VCaP (cell line): ENCODE data around the gene NRDE2.
"Not testable (repeated sequence)": the region's sequence is repeated elsewhere in the genome, so short reads cannot be mapped to it uniquely, and the experiment has no call there.

ENCODE experiments used
- H3K27ac ChIP-seq: fragments of 450-650 bp; 2 replicates; pipeline ENCODE4 v1.5.1; 2017
- TF ChIP-seq, protein P1 (sequence below): fragments of 450-650 bp; conservative IDR thresholded peaks from 2 replicates; pipeline ENCODE4 v1.5.1; 2017; ENCODE audit warnings: mild to moderate bottlenecking, moderate library complexity

Gene NRDE2

DNA sequence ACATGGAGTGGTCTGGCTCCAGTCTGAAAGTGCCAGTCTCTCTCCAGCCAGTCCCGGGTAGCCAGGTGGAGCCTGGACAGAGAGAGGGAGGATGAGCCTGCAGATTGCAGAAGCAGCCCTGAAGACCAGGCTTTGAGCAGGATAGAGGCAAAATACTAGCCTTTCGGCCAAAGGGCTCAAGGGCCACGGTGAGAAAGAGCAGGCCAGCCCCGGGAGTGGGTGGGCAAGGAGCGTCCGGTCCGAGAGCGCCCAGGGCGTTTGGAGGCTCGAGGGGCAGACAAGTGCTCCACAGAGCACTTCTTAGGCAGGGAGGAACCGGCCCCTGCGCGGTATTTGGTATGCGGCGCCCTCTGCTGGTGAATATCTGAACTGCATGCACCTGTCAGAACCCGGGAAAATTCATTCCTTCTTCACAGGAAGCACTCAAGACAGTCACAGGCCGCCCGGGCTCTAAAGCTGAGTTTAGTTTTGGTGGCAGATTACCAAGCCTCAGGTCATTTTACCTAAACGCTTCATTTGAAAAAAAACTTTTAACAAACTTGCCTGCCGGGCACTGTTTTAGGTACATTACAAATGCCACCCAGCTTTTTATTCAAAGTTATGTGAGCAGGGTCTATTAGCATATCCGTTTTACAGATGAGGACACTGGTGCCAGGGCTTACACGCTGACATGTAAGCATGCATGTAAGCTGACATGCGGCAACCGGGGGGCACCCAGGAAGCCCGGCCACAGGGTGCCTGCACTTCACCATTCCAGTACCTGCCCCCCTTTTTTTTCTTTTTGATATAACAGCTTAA, 96.4 kb downstream of the NRDE2 start:
- peak overlapping the region; percentile 11; the same call in 1 of the 2 replicates for H3K27ac ChIP-seq
- TF ChIP-seq, protein P1, sequence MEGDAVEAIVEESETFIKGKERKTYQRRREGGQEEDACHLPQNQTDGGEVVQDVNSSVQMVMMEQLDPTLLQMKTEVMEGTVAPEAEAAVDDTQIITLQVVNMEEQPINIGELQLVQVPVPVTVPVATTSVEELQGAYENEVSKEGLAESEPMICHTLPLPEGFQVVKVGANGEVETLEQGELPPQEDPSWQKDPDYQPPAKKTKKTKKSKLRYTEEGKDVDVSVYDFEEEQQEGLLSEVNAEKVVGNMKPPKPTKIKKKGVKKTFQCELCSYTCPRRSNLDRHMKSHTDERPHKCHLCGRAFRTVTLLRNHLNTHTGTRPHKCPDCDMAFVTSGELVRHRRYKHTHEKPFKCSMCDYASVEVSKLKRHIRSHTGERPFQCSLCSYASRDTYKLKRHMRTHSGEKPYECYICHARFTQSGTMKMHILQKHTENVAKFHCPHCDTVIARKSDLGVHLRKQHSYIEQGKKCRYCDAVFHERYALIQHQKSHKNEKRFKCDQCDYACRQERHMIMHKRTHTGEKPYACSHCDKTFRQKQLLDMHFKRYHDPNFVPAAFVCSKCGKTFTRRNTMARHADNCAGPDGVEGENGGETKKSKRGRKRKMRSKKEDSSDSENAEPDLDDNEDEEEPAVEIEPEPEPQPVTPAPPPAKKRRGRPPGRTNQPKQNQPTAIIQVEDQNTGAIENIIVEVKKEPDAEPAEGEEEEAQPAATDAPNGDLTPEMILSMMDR = peak; percentile 94

DNA sequence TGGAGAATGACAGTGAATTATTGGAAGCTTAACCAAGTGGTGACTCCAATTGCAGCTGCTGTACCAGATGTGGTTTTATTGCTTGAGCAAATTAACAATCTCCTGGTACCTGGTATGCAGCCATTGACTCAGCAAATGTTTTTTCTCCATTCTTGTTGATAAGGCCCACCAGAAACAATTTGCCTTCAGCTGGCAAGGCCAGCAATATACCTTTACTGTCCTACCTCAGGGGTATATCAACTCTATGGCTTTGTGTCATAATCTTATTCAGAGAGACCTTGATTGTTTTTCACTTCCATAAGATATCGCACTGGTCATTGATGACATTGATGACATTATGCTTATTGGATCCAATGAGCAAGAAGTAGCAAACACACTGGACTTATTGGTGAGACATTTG, 101.8 kb downstream of the NRDE2 start:
- H3K27ac ChIP-seq = not testable (repeated sequence)

DNA sequence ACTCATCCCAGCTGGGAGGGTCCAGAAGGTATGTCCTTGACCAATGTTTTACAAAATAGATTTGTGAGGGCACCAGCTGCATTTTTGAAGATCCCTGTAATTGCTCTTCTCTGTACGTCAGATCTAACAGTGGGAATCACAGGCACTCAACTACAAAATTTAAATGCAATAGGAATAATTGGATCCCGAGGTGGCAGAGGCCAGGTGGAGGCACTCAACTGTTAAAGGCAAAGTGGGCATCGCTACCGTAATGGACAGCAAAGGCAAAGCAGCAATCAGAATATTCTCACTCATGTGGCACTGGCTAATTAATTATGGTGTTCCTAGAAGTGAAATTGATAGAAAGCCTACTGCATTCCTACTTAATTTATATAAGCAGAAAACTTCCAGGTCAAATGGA, 103.3 kb downstream of the NRDE2 start:
- H3K27ac ChIP-seq = no peak overlapping the region
- TF ChIP-seq, protein P1 = no peak
